HFFc6 (cell line): Measurements from ENCODE around the gene MRPL48. TPM values are rescaled to one million over a fixed set of nuclear protein-coding genes. Genes with fewer than 3 reads are reported as not detected.
"Not testable (repeated sequence)": the region's sequence is repeated elsewhere in the genome, so short reads cannot be mapped to it uniquely, and the experiment has no call there.

Experiments used
- DNase-seq: peaks from one replicate; pipeline ENCODE4 v3.0.0-alpha.2; 2018
- H3K27ac Mint-ChIP-seq: 2 replicates; pipeline ENCODE4 v1.8.0; 2020; ENCODE audit warnings: mild to moderate bottlenecking, mixed read lengths
- H3K27me3 Mint-ChIP-seq: 2 replicates; pipeline ENCODE4 v1.8.0; 2021; ENCODE audit warnings: mild to moderate bottlenecking, moderate library complexity, mixed read lengths; ENCODE audit not compliant: insufficient read depth
- H3K36me3 Mint-ChIP-seq: 2 replicates; pipeline ENCODE4 v1.8.0; 2021; ENCODE audit warnings: low read depth, mixed read lengths
- H3K4me1 Mint-ChIP-seq: 2 replicates; pipeline ENCODE4 v1.8.0; 2020; ENCODE audit warnings: low read depth, mixed read lengths
- H3K4me3 Mint-ChIP-seq: 2 replicates; pipeline ENCODE4 v1.8.0; 2020; ENCODE audit warnings: mild to moderate bottlenecking, moderate library complexity, mixed read lengths
- H3K9me3 Mint-ChIP-seq: 2 replicates; pipeline ENCODE4 v1.8.0; 2020; ENCODE audit warnings: mild to moderate bottlenecking, mixed read lengths
- total RNA-seq, 6 experiments: library from RNA; stranded (reverse); fragmentation: NEBNext Ultra II Directional; extraction: Animal tissue kit (Norgen Biotek cat#: 25700); gene quantifications; 2 replicates in 1 of 6; 3 replicates in 5 of 6; pipeline ENCODE4 v1.2.3, GENCODE V29; 2021
- TF ChIP-seq, protein P1 (sequence below): fragments of 200-600 bp; sonication (generic); IDR thresholded peaks from 2 replicates; pipeline ENCODE4 v1.5.0; 2021; ENCODE audit warnings: antibody characterized with exemption, mild to moderate bottlenecking

MRPL48 gene
- total RNA-seq, 6 experiments from 2014 or later, result 29.3 to 39.4 (median 35.1) TPM

DNA sequence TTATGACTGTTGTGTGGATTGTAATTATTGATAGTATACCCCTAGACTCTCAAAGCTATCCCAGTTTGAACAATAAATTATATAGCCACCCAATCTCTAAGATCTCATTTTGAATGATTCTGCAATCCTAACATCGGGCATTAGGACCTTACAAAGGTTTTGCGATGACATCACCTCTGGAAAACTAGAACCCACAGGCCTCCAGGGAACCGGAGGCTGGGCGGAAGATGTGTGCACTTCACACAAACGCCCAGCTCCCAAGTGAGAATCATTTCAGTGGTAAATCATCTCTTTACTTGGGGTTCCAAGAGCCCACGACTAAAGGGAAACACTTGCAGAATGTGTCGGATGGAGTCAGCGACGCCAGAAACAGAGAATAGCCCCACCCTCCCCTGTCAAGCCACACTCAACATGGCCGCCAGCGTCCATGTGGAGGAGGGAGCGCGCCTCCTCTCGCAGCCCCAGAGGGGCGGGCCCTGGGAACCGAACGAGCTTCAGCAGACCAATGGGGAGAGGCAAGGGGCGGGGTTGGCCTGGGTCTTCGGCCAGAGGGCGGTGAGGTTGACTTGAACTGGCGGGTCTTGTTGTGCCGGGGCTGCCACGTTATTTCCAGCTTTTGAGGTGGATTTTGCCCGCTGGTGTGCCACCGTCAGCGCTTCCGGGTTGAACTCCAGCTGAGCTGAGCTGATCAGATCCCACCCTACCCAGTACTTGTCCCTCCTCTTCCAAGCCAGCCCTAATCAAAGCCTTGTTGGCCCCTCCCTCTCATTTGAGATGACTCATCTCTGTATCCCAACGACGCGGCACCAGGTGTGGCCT, 8.4 kb upstream of the MRPL48 start:
- Mint-ChIP-seq H3K4me3 (peak overlapping the region; percentile 99), H3K4me1 (peaks cover 9% of the 10 kb centered on the region), H3K9me3 (no peaks in the 10 kb centered on the region), H3K36me3 (no peaks in the 10 kb centered on the region), H3K27me3 (peaks cover 4% of the 10 kb centered on the region), H3K27ac (peak overlapping the region; percentile 100)
- TF ChIP-seq, protein P1, sequence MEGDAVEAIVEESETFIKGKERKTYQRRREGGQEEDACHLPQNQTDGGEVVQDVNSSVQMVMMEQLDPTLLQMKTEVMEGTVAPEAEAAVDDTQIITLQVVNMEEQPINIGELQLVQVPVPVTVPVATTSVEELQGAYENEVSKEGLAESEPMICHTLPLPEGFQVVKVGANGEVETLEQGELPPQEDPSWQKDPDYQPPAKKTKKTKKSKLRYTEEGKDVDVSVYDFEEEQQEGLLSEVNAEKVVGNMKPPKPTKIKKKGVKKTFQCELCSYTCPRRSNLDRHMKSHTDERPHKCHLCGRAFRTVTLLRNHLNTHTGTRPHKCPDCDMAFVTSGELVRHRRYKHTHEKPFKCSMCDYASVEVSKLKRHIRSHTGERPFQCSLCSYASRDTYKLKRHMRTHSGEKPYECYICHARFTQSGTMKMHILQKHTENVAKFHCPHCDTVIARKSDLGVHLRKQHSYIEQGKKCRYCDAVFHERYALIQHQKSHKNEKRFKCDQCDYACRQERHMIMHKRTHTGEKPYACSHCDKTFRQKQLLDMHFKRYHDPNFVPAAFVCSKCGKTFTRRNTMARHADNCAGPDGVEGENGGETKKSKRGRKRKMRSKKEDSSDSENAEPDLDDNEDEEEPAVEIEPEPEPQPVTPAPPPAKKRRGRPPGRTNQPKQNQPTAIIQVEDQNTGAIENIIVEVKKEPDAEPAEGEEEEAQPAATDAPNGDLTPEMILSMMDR, result no peak
- peak; percentile 99 for DNase-seq

DNA sequence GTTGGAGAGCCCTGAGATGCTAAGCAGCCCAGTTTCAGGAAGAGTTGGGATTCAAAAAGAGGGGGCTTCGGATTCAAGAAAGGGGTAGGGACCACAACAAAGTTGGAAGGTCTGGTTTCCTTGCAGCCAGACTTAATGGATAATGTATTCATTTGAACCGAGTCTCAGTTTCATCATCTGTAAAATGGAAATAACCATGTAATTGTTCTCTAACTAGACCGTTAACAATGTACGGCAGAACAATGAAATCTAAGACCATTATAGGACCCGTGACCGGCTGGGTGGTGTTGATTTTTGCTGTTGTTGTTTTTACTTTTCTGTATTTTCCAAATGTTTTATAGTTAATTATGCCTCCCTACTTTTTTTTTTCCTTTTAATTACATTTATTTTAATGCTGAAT, 6.4 kb upstream of the MRPL48 start:
- Mint-ChIP-seq H3K9me3 (no peaks in the 10 kb centered on the region), H3K4me3 (no peak overlapping the region), H3K36me3 (no peaks in the 10 kb centered on the region), H3K4me1 (peaks cover 9% of the 10 kb centered on the region), H3K27ac (no peak overlapping the region), H3K27me3 (peaks cover 4% of the 10 kb centered on the region)
- TF ChIP-seq, protein P1, result no peak
- DNase-seq, result no peak

DNA sequence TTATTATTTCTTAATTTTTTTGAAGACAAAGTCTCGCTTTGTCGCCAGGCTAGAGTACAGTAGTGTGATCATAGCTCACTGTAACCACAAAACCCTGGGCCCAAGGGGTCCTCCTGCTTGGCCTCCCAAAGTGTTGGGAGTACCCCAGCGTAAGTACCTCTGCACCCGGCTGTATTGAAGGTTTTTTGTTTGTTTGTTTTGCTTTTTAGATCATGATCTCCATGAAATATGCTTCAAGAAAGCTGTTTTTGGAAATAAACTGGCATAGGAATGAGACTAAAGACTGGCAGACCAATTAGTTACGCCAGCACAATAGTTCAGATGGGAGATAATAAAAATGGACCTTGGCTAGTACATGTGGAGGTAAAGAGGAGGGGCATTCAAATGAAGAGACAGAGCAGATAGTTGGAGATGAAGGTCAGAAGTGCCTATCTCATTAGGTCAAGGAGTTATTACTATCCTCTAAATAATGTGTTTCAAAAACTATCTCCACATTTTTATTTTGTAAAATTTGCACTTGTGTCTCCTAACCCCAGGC, 4.1 kb upstream of the MRPL48 start:
- no peaks in the 10 kb centered on the region for H3K9me3 Mint-ChIP-seq
- TF ChIP-seq, protein P1, result no peak
- H3K27me3 Mint-ChIP-seq, result peaks cover 4% of the 10 kb centered on the region
- no peak for DNase-seq
- H3K36me3 Mint-ChIP-seq, result no peaks in the 10 kb centered on the region
- no peak overlapping the region for H3K4me3 Mint-ChIP-seq
- no peak overlapping the region for H3K27ac Mint-ChIP-seq
- H3K4me1 Mint-ChIP-seq, result peaks cover 12% of the 10 kb centered on the region

DNA sequence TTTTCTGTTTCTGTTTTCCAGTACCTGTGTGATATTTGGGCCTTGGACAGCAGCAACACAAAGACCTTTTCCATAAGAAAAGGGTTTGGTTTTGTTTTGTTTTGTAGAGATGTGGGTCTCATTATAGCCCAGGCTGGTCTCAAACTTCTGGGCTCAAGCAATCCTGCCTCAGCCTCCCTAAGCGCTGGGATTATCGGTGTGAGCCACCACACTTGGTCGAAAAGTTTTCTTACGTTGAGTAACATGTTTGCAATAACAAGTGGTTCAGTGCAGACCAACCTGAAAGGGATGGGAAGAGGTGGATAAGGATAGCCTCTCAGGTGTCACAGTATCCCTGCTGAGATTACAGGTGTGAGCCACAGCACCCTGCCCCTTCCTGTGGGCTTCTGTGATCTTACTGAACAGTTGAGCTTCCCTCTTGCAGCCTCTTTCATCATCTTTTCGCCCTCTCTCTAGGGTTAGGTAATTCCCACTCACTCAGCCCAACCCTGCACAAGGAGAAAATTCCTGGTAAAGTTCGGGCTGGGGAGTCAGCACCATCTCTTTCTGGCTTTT, 3.5 kb upstream of the MRPL48 start:
- Mint-ChIP-seq H3K4me3 (no peak overlapping the region), H3K36me3 (no peaks in the 10 kb centered on the region), H3K4me1 (peaks cover 12% of the 10 kb centered on the region), H3K27me3 (peaks cover 4% of the 10 kb centered on the region), H3K27ac (no peak overlapping the region), H3K9me3 (no peaks in the 10 kb centered on the region)
- TF ChIP-seq, protein P1, result no peak
- no peak for DNase-seq

DNA sequence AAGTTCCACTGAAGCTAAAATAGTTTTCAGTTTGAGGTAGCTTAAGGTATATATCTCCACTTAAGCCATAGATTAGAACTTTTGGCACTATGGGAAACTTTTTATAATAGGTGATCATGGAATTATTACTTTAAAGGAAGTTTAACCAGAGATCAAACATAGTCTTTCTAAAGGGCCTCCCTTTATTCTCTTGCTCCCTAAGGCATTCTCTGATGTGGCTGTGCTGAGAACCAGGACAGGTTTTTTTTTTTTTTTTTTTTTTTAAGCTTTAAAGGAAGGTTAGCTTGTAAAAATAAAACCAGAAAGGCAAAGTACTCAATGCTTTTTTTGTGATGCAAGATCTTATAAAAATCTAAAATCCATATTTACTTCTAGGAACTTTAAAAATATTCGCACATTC, 2.9 kb upstream of the MRPL48 start:
- H3K4me1 Mint-ChIP-seq, result peaks cover 16% of the 10 kb centered on the region
- no peak overlapping the region for H3K27ac Mint-ChIP-seq
- DNase-seq, result no peak
- no peaks in the 10 kb centered on the region for H3K36me3 Mint-ChIP-seq
- peaks cover 4% of the 10 kb centered on the region for H3K27me3 Mint-ChIP-seq
- no peaks in the 10 kb centered on the region for H3K9me3 Mint-ChIP-seq
- no peak overlapping the region for H3K4me3 Mint-ChIP-seq
- TF ChIP-seq, protein P1, result no peak

DNA sequence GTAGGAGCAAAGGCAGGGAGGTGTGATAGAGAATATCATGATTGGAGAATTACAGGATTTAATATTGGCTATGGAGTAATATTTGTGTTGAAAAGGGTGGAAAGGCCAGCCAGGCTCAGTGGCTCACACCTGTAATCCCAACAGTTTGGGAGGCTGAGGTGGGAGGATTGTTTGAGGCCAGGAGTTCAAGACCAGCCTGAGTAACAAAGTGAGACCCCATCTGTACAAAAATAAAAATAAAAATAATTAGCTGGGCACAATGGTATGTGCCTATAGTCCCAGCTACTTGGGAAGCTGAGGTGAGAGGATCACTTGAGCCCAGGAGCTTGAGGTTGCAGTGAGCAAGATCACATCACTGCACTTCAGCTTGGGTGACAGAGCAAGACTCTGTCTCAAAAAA, 2.2 kb upstream of the MRPL48 start:
- DNase-seq, H3K9me3 Mint-ChIP-seq, H3K4me3 Mint-ChIP-seq, H3K27me3 Mint-ChIP-seq, H3K36me3 Mint-ChIP-seq, H3K27ac Mint-ChIP-seq: not testable (repeated sequence)
- peaks cover 17% of the 10 kb centered on the region for H3K4me1 Mint-ChIP-seq
